HG03025 (cell line): ENCODE measurements around the gene ZNF469.

Experiments
- ATAC-seq: cut with Tn5 transposase; IDR thresholded peaks from one replicate; pipeline ENCODE4 v1.9.1; 2021; ENCODE audit warnings: mild to moderate bottlenecking, moderate library complexity; ENCODE audit not compliant: unreplicated experiment, low FRiP score

The ZNF469 gene

GRCh38 chr16:88382491-88383400 lies at the start of gene ZNF469:
TSS of gene ZNF469 (plus strand) at chr16:88382959. CDS start at chr16:88427471, 44,512 bp downstream.
- ATAC-seq, result no peak

GRCh38 chr16:88333848-88334777 lies 48.6 kb upstream of the ZNF469 start:
- no peak for ATAC-seq

- ATAC-seq, result no peak
Observed at GRCh38 chr16:88334778-88335720, 47.7 kb upstream of the ZNF469 start.

- ATAC-seq, result no peak
Observed at GRCh38 chr16:88337021-88337420, 45.7 kb upstream of the ZNF469 start.

GRCh38 chr16:88337538-88337937 lies 45.2 kb upstream of the ZNF469 start:
- ATAC-seq, result no peak

GRCh38 chr16:88338111-88338510 lies 44.6 kb upstream of the ZNF469 start:
- ATAC-seq, result no peak

- ATAC-seq, result no peak
Observed at GRCh38 chr16:88338896-88339295, 43.9 kb upstream of the ZNF469 start.

- ATAC-seq, result no peak
Observed at GRCh38 chr16:88339930-88340754, 42.6 kb upstream of the ZNF469 start.

GRCh38 chr16:88340755-88341150 lies 42.0 kb upstream of the ZNF469 start:
- no peak for ATAC-seq

GRCh38 chr16:88341551-88342290 lies 41.0 kb upstream of the ZNF469 start:
- no peak for ATAC-seq

- ATAC-seq, result no peak
Observed at GRCh38 chr16:88342491-88342890, 40.3 kb upstream of the ZNF469 start.

GRCh38 chr16:88343271-88343791 lies 39.4 kb upstream of the ZNF469 start:
- ATAC-seq, result no peak

GRCh38 chr16:88344411-88345030 lies 38.2 kb upstream of the ZNF469 start:
- ATAC-seq, result no peak

- ATAC-seq, result no peak
Observed at GRCh38 chr16:88345031-88345720, 37.6 kb upstream of the ZNF469 start.

- ATAC-seq, result no peak
Observed at GRCh38 chr16:88345721-88346560, 36.8 kb upstream of the ZNF469 start.

- ATAC-seq, result no peak
Observed at GRCh38 chr16:88346680-88347505, 35.9 kb upstream of the ZNF469 start.
